ENCODE measurements around the gene ILDR2. TPM values are rescaled to one million over a fixed set of nuclear protein-coding genes. Genes with fewer than 3 reads are reported as not detected.

ILDR2 gene
- total and polyA plus RNA-seq, 7 experiments from 2014 or later: 0.15 to 10.0 (median 0.29) TPM; not detected in 2

DNA sequence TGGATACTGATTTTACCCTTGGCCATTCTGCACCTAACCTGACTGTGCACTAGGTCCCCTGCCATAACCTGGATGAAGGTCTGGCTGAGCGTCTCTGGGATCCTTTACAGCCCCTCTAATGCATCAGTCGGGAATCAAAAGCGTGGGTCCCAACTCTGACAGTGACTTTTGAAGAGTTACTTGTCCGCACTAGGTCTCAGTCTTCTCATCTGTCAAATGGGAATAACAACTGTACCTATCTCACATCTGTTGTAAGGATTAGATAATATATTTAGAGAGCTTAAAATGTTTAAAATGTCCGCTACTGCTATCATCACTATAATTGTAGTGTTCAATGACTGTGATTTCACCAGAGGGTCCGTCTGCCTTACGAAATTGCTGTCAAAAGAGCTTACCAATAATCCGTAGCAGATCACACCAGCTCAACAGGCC is 100.0 kb downstream of the ILDR2 start:
- Mint-ChIP-seq H3K4me1 (peaks cover 45 to 69% (median 61%) of the 10 kb centered on the region in 7 donors), H3K27me3 (peaks cover 0 to 7% (median 0%) of the 10 kb centered on the region in 5 donors), H3K4me3 (peak overlapping the region; percentile 84 to 96 (median 94)), H3K9me3 (peaks cover 0 to 3% (median 0%) of the 10 kb centered on the region in 11 donors), H3K27ac (peak overlapping the region; percentile 75 to 91 (median 85)), H3K36me3 (peaks cover 0 to 18% (median 3%) of the 10 kb centered on the region in 5 donors)
- intact Hi-C loops (cut with micrococcal nuclease): loop anchor here in 1 of 2 donors (5.0 kb wide), 4 partner anchors 102 to 1178 kb away; partner anchors contain the start of genes ALDH9A1, CD247, DCAF6 and ILDR2
- Histone ChIP-seq H3K36me3 (ENCODE audit: control insufficient read depth in 2 of 3, insufficient read depth in 3 of 3, low read length in 3 of 3) (no peaks in the 10 kb centered on the region), H3K4me3 (ENCODE audit: low read length) (peak overlapping the region; percentile 64), H3K4me1 (ENCODE audit: control insufficient read depth in 2 of 2, insufficient read depth in 2 of 2, low read length in 2 of 2) (peaks cover 10 to 12% of the 10 kb centered on the region in 2 donors), H3K27me3 (ENCODE audit: control insufficient read depth in 2 of 2, insufficient read depth in 2 of 2, low read length in 2 of 2) (no peaks in the 10 kb centered on the region), H3K9me3 (ENCODE audit: control insufficient read depth in 2 of 3, low read length in 3 of 3) (no peaks in the 10 kb centered on the region), H3K27ac (ENCODE audit: low read depth, low read length) (peak overlapping the region; percentile 83)
- CTCF ChIA-PET: no interaction called here
- ATAC-seq (no peak), DNase-seq (no peak)
- POLR2A ChIA-PET: interaction anchor here (0.7 to 2.4 kb wide), 6 partner anchors 28 to 1061 kb away, joined by 3 to 18 read pairs (median 7); partner anchors contain the start of genes DCAF6, POGK and POU2F1

DNA sequence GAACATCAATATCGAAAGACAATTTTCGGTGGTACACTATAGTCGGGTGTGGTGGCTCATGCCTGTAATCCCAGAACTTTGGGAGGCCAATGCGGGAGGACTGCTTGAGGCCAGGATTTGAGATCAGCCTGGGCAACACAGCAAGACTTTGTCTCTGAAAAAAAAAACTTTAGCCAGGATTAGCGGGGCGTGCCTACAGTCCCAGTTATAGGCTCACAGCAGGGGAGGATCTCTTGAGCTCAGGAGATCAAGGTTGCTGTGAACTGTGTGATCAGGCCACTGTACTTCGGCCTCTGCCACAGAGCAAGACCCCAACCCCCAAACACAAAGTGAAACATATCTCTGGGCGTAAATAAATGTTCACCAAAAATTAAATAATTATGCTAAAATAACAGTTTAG is 100.9 kb downstream of the ILDR2 start:
- H3K9me3 Mint-ChIP-seq: peaks cover 0 to 3% (median 0%) of the 10 kb centered on the region in 11 donors
- peaks cover 48 to 77% (median 70%) of the 10 kb centered on the region in 7 donors for H3K4me1 Mint-ChIP-seq
- CTCF ChIA-PET: no interaction called here
- peak overlapping the region in 9 of 10 donors; percentile 54 to 96 (median 92) for H3K4me3 Mint-ChIP-seq
- ATAC-seq (no peak), DNase-seq (no peak)
- Histone ChIP-seq H3K27ac (ENCODE audit: low read depth, low read length) (no peak overlapping the region), H3K4me1 (ENCODE audit: control insufficient read depth in 2 of 2, insufficient read depth in 2 of 2, low read length in 2 of 2) (peaks cover 10 to 12% of the 10 kb centered on the region in 2 donors), H3K9me3 (ENCODE audit: control insufficient read depth in 2 of 3, low read length in 3 of 3) (no peaks in the 10 kb centered on the region), H3K36me3 (ENCODE audit: control insufficient read depth in 2 of 3, insufficient read depth in 3 of 3, low read length in 3 of 3) (no peaks in the 10 kb centered on the region), H3K4me3 (ENCODE audit: low read length) (no peak overlapping the region), H3K27me3 (ENCODE audit: control insufficient read depth in 2 of 2, insufficient read depth in 2 of 2, low read length in 2 of 2) (no peaks in the 10 kb centered on the region)
- H3K27ac Mint-ChIP-seq: peak overlapping the region in 2 of 9 donors; percentile 75 to 83
- H3K36me3 Mint-ChIP-seq: peaks cover 0 to 18% (median 3%) of the 10 kb centered on the region in 5 donors
- peaks cover 0 to 4% (median 0%) of the 10 kb centered on the region in 5 donors for H3K27me3 Mint-ChIP-seq
- POLR2A ChIA-PET: interaction anchor here (0.6 to 2.4 kb wide), 4 partner anchors 36 to 1193 kb away, joined by 3 to 18 read pairs (median 6); partner anchors contain the start of genes POGK and POU2F1
- intact Hi-C loops (cut with micrococcal nuclease): no loop called here

DNA sequence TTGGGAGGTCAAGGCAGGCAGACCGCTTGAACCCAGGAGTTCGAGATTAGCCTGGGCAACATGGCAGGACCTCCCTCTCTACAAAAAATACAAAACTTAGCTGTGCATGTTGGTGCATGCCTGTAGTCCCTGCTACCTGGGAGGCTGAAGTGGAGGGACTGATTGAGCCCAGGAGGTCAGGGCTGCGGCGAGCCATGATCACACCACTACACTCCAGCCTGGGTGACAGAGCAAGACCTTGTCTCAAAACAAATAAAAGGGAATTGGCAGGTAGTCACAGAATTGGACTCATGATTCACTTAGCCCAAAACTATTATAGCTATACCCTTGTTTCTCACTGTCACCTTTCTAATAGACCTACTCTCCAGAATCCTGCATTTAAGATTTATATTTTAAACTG is 104.8 kb downstream of the ILDR2 start:
- H3K27ac ChIP-seq (ENCODE audit: low read depth, low read length): no peak overlapping the region
- intact Hi-C loops (cut with micrococcal nuclease): no loop called here
- POLR2A ChIA-PET: no interaction called here

DNA sequence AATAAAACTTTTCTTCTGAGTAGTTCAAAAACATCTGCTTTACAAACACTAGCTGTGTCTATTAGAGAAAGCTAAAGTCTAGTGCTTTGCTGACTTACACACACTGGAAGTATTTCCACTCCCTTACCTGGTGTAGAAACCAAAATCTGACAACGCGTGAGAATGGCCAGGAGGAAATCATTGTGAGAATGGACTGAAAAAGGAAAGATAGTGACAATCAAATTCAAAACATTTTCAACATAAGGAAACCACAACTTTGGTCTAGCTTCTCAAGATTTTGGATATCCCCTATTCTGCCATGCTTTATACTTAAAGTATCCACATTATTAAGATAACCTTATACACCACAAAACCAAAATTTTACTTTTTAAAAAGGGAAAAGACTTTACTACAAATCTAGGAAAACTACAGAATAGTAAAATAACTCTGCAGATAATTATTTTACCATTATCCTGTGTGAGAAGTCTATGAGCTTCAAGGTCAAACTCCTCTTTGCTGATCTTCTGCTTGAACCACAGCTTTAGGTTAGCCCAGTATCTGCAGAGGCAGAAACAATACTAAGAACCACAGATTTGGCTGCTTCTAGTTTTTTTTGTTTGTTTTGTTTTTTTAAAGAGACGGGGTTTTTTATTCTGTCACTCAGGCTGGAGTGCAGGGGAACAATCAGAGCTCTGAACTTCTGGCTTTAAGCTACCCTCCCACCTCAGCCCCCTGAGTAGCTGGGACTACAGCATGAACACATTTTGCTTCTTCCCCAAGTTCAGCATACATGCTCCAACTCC is 105.8 kb downstream of the ILDR2 start:
- Mint-ChIP-seq H3K27me3 (no peaks in the 10 kb centered on the region), H3K36me3 (peaks cover 7 to 22% (median 18%) of the 10 kb centered on the region in 5 donors), H3K4me1 (peaks cover 31 to 64% (median 53%) of the 10 kb centered on the region in 7 donors), H3K27ac (peak overlapping the region in 5 of 9 donors; percentile 14 to 69 (median 62)), H3K9me3 (no peaks in the 10 kb centered on the region), H3K4me3 (peak overlapping the region in 1 of 10 donors; percentile 55)
- no peaks in the 10 kb centered on the region for H3K9me3 ChIP-seq (ENCODE audit: control insufficient read depth in 2 of 3, low read length in 3 of 3)
- H3K36me3 ChIP-seq (ENCODE audit: control insufficient read depth in 2 of 3, insufficient read depth in 3 of 3, low read length in 3 of 3): peaks cover 0 to 14% (median 0%) of the 10 kb centered on the region in 3 experiments
- POLR2A ChIA-PET: interaction anchor here (0.7 kb wide), 1 partner anchor 121 kb away, joined by 3 read pairs; no protein-coding TSS in a partner anchor
- CTCF ChIA-PET: interaction anchor here (1.2 kb wide), 1 partner anchor 192 kb away, joined by 4 read pairs; no protein-coding TSS in a partner anchor
- ATAC-seq (no peak), DNase-seq (no peak)
- no peaks in the 10 kb centered on the region for H3K27me3 ChIP-seq (ENCODE audit: control insufficient read depth in 2 of 2, insufficient read depth in 2 of 2, low read length in 2 of 2)
- no peak overlapping the region for H3K27ac ChIP-seq (ENCODE audit: low read depth, low read length)
- H3K4me3 ChIP-seq (ENCODE audit: low read length): no peak overlapping the region
- intact Hi-C loops (cut with micrococcal nuclease): no loop called here
- H3K4me1 ChIP-seq (ENCODE audit: control insufficient read depth in 2 of 2, insufficient read depth in 2 of 2, low read length in 2 of 2): no peaks in the 10 kb centered on the region

More for the DNA sequence above, 104.8 kb downstream of the ILDR2 start:
- Histone ChIP-seq H3K4me1 (ENCODE audit: control insufficient read depth in 2 of 2, insufficient read depth in 2 of 2, low read length in 2 of 2) (peaks cover 6 to 10% of the 10 kb centered on the region in 2 donors), H3K4me3 (ENCODE audit: low read length) (no peak overlapping the region), H3K36me3 (ENCODE audit: control insufficient read depth in 2 of 3, insufficient read depth in 3 of 3, low read length in 3 of 3) (peaks cover 0 to 10% (median 0%) of the 10 kb centered on the region in 3 experiments), H3K9me3 (ENCODE audit: control insufficient read depth in 2 of 3, low read length in 3 of 3) (no peaks in the 10 kb centered on the region), H3K27me3 (ENCODE audit: control insufficient read depth in 2 of 2, insufficient read depth in 2 of 2, low read length in 2 of 2) (no peaks in the 10 kb centered on the region)
- Mint-ChIP-seq H3K27ac (peak overlapping the region in 1 of 9 donors; percentile 62), H3K4me1 (peaks cover 40 to 70% (median 62%) of the 10 kb centered on the region in 7 donors), H3K27me3 (no peaks in the 10 kb centered on the region), H3K36me3 (peaks cover 7 to 24% (median 14%) of the 10 kb centered on the region in 5 donors), H3K9me3 (no peaks in the 10 kb centered on the region), H3K4me3 (no peak overlapping the region)
- CTCF ChIA-PET: no interaction called here
- DNase-seq (no peak), ATAC-seq (no peak)

DNA sequence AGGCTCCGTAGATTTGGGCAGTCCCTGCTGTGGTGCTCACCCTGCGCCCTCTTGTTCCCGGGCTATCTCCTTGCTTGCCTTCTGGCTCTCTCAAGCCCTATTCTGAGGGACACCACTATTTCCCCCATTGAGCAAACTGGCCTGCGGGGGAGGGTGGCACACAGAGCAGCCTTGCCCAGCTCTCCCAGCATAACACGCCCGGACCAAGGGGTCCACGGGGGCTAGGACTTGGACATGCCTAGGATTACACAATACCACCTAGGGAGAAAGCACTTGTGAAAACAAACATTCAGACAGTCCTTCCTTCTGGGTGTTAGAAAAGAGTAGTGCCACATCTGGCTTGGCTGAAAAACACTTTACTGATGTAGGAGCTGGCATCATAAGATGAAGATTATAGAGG is 106.7 kb downstream of the ILDR2 start:
- ChIA-PET POLR2A (interaction anchor here (1.1 kb wide), 1 partner anchor 16 kb away, joined by 3 read pairs; no protein-coding TSS in a partner anchor), CTCF (interaction anchor here (1.2 kb wide), 1 partner anchor 193 kb away, joined by 4 read pairs; no protein-coding TSS in a partner anchor)
- DNase-seq (no peak), ATAC-seq (no peak)
- no peaks in the 10 kb centered on the region for H3K27me3 Mint-ChIP-seq
- H3K4me1 Mint-ChIP-seq: peaks cover 27 to 65% (median 48%) of the 10 kb centered on the region in 7 donors
- H3K4me1 ChIP-seq (ENCODE audit: control insufficient read depth in 2 of 2, insufficient read depth in 2 of 2, low read length in 2 of 2): no peaks in the 10 kb centered on the region
- H3K4me3 Mint-ChIP-seq: peak overlapping the region in 1 of 10 donors; percentile 3
- H3K4me3 ChIP-seq (ENCODE audit: low read length): no peak overlapping the region
- H3K36me3 Mint-ChIP-seq: peaks cover 12 to 30% (median 18%) of the 10 kb centered on the region in 5 donors
- peaks cover 0 to 19% (median 0%) of the 10 kb centered on the region in 3 experiments for H3K36me3 ChIP-seq (ENCODE audit: control insufficient read depth in 2 of 3, insufficient read depth in 3 of 3, low read length in 3 of 3)
- H3K27ac ChIP-seq (ENCODE audit: low read depth, low read length): no peak overlapping the region
- H3K27me3 ChIP-seq (ENCODE audit: control insufficient read depth in 2 of 2, insufficient read depth in 2 of 2, low read length in 2 of 2): no peaks in the 10 kb centered on the region
- no peaks in the 10 kb centered on the region for H3K9me3 ChIP-seq (ENCODE audit: control insufficient read depth in 2 of 3, low read length in 3 of 3)
- H3K9me3 Mint-ChIP-seq: no peaks in the 10 kb centered on the region
- peak overlapping the region in 5 of 9 donors; percentile 22 to 69 (median 62) for H3K27ac Mint-ChIP-seq
- intact Hi-C loops (cut with micrococcal nuclease): no loop called here

DNA sequence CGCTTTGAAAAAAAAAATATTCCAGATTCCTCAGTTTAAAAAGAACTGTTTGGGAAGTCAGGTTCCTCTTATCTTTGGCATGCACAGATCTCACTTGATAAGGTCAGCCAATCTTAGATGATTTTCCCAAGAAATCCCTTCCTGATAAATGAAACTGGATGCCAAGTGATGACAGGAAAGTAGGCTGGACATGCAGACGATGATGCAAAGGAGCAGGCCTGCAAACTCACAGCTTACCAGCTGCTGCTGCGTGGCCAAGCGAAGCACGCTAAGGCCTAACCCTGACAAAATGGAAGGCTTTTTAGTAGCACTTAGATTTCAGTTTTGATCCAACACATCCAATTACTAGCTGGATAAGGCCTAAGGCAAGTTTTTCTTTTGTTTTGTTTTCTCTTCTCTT is 109.4 kb downstream of the ILDR2 start:
- ChIA-PET CTCF (no interaction called here), POLR2A (no interaction called here)
- Histone ChIP-seq H3K36me3 (ENCODE audit: control insufficient read depth in 2 of 3, insufficient read depth in 3 of 3, low read length in 3 of 3) (peaks cover 0 to 44% (median 9%) of the 10 kb centered on the region in 3 experiments), H3K9me3 (ENCODE audit: control insufficient read depth in 2 of 3, low read length in 3 of 3) (no peaks in the 10 kb centered on the region), H3K27me3 (ENCODE audit: control insufficient read depth in 2 of 2, insufficient read depth in 2 of 2, low read length in 2 of 2) (no peaks in the 10 kb centered on the region), H3K4me3 (ENCODE audit: low read length) (no peak overlapping the region), H3K4me1 (ENCODE audit: control insufficient read depth in 2 of 2, insufficient read depth in 2 of 2, low read length in 2 of 2) (no peaks in the 10 kb centered on the region), H3K27ac (ENCODE audit: low read depth, low read length) (no peak overlapping the region)
- no peaks in the 10 kb centered on the region for H3K9me3 Mint-ChIP-seq
- ATAC-seq (no peak), DNase-seq (no peak)
- H3K27ac Mint-ChIP-seq: no peak overlapping the region
- no peak overlapping the region for H3K4me3 Mint-ChIP-seq
- peaks cover 8 to 39% (median 25%) of the 10 kb centered on the region in 7 donors for H3K4me1 Mint-ChIP-seq
- H3K36me3 Mint-ChIP-seq: peaks cover 12 to 50% (median 17%) of the 10 kb centered on the region in 5 donors
- intact Hi-C loops (cut with micrococcal nuclease): no loop called here
- H3K27me3 Mint-ChIP-seq: no peaks in the 10 kb centered on the region
